ENCODE data around the gene KIAA1328.

KIAA1328 gene

DNA sequence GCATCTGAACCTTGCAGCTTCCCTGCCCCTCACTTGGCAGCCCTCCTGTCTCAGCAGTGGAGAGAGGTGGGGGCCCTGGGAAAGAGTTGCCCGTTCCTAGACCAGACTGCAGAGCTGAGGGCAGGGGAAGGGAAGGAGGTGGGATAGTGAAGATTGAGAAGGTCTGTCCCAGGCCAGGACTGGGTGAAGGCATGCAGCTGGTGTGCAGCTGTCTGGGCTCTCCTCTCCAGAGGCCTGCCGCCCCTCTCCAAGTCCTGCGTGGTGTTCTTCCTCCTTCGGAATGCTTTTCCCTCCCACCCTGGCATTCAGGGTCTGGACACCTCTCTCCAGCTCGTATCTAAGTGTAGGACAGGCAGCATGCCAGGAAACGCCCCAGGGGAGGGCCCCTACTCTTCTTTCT lies 413.2 kb downstream of the KIAA1328 start:
- H3K4me1 Mint-ChIP-seq (ENCODE audit: low read depth), result no peaks in the 10 kb centered on the region
- no peak overlapping the region for H3K4me3 Mint-ChIP-seq
- no peaks in the 10 kb centered on the region for H3K36me3 Mint-ChIP-seq (ENCODE audit: low read depth)
- H3K27me3 Mint-ChIP-seq, result peaks cover 30% of the 10 kb centered on the region
- H3K9me3 Mint-ChIP-seq, result no peaks in the 10 kb centered on the region
- H3K27ac Mint-ChIP-seq, result no peak overlapping the region

DNA sequence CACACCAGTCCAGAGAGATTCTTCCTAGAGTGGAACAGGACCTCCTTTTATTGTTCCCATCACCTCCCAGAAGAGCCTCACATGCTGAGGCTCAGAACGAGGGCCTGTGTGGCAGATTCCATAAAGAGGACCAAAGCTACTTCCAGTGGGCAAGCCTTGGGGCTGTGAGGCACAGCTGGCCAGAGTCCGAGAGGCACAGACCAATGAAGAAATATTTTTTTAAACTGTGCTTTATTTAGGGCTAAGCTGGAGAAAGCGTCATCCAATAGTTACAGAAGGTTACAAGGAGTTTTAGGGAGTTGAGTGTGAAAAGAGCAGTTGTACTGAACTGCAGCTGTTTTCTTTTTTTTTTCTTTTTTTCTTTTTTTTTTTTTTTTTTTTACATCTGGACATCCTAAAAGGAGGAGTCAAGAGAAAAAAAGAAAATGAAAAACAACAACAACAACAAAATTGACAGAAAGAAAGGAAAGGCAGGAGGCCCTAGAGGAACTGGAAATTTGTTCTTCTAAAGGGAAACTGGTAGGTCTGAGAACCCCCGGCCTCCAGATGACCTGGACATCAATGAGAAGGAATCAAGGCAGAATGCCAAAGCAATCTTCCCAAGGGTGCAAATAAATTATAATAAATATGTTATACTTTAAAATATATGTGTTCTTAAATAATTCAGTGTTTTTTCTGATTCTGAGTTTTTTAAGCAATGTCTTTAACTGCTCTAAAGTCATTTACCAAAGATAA lies 414.1 kb downstream of the KIAA1328 start:
- H3K36me3 Mint-ChIP-seq (ENCODE audit: low read depth), result no peaks in the 10 kb centered on the region
- H3K27ac Mint-ChIP-seq, result no peak overlapping the region
- H3K9me3 Mint-ChIP-seq, result no peaks in the 10 kb centered on the region
- H3K4me3 Mint-ChIP-seq, result no peak overlapping the region
- peaks cover 30% of the 10 kb centered on the region for H3K27me3 Mint-ChIP-seq
- H3K4me1 Mint-ChIP-seq (ENCODE audit: low read depth), result no peaks in the 10 kb centered on the region

GRCh38 chr18:37243741-37244140 lies 414.8 kb downstream of the KIAA1328 start:
- H3K27me3 Mint-ChIP-seq, result peaks cover 30% of the 10 kb centered on the region
- no peak overlapping the region for H3K27ac Mint-ChIP-seq
- no peaks in the 10 kb centered on the region for H3K4me1 Mint-ChIP-seq (ENCODE audit: low read depth)
- no peak overlapping the region for H3K4me3 Mint-ChIP-seq
- no peaks in the 10 kb centered on the region for H3K9me3 Mint-ChIP-seq
- H3K36me3 Mint-ChIP-seq (ENCODE audit: low read depth), result no peaks in the 10 kb centered on the region

DNA sequence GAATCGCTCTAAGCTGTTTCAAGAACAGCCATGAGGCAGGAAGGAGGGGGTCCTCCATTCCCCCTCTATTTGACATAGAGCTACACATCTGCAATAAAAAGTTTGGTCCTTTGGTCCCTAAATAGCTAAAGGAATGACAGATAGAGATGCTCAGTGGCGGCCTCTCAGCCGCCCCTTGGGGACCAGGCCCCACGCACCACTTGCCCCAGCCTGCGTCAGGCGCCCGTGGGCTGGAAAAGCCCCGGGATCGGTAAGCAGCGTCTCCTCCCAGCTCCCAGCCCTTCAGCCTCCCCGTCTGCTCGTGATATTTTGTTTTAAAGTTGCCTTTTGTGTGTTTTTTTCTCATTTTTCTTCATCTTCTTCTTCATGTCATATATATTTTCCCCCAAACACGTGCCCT lies 415.7 kb downstream of the KIAA1328 start:
- H3K36me3 Mint-ChIP-seq (ENCODE audit: low read depth), result no peaks in the 10 kb centered on the region
- H3K4me1 Mint-ChIP-seq (ENCODE audit: low read depth), result no peaks in the 10 kb centered on the region
- no peaks in the 10 kb centered on the region for H3K9me3 Mint-ChIP-seq
- no peak overlapping the region for H3K4me3 Mint-ChIP-seq
- peaks cover 35% of the 10 kb centered on the region for H3K27me3 Mint-ChIP-seq
- no peak overlapping the region for H3K27ac Mint-ChIP-seq

- Mint-ChIP-seq H3K27ac (no peak overlapping the region), H3K4me1 (ENCODE audit: low read depth) (no peaks in the 10 kb centered on the region), H3K4me3 (no peak overlapping the region), H3K27me3 (peaks cover 41% of the 10 kb centered on the region), H3K9me3 (no peaks in the 10 kb centered on the region), H3K36me3 (ENCODE audit: low read depth) (no peaks in the 10 kb centered on the region)
Observed at GRCh38 chr18:37246779-37247340, 417.9 kb downstream of the KIAA1328 start.

DNA sequence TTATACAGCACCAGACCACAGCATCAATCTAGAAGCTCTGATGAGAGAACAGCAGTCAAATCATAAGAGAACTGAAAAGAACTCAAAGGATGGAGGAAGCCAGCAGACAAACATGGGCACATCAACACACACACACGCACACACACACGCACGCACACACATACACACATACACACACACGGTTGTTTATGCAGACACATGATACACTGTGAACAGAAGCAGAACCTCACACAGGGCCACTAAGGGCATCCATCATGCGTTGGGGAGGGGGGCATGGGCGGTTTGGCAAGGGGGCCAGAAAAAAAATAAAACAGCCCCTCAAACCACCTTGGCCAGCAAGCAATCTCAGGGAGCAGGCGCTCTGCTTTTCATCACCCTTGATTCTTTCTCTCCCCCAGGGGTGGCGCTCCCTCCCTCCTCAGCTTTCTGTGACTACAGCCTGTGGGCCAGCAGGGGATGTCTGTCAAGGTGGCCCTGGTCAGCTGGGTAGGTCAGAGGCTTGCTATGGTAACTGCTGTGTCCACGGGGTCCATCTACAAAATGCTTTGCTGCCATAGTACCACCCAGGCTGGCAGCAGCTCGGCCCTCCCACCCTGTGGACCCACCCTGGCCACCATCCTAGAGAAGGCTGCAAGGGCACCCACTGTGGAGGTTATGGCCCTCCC lies 418.7 kb downstream of the KIAA1328 start:
- H3K36me3 Mint-ChIP-seq (ENCODE audit: low read depth), result no peaks in the 10 kb centered on the region
- no peak overlapping the region for H3K27ac Mint-ChIP-seq
- H3K4me3 Mint-ChIP-seq, result no peak overlapping the region
- no peaks in the 10 kb centered on the region for H3K4me1 Mint-ChIP-seq (ENCODE audit: low read depth)
- H3K9me3 Mint-ChIP-seq, result no peaks in the 10 kb centered on the region
- peaks cover 46% of the 10 kb centered on the region for H3K27me3 Mint-ChIP-seq

DNA sequence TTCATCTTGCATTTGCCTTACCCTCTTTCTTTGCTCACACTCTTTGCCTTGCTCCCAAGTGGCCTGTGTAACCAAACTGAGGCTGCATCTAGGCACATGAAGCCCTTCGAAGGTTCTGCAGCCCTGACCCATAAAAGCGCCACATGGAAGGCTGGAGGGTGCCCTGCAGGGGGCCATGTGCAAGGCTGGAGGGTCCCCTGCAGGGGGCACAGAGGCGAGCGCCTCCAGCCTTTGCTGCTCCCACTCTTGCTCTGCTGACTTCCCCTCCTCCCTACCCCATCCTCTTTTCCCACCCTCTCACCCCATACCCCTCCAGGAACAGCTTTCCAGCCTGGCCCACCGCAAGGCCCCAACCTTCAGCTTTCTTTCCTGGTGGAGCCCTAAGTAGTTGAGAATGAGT lies 419.4 kb downstream of the KIAA1328 start:
- H3K4me1 Mint-ChIP-seq (ENCODE audit: low read depth), result no peaks in the 10 kb centered on the region
- peaks cover 47% of the 10 kb centered on the region for H3K27me3 Mint-ChIP-seq
- H3K36me3 Mint-ChIP-seq (ENCODE audit: low read depth), result no peaks in the 10 kb centered on the region
- no peaks in the 10 kb centered on the region for H3K9me3 Mint-ChIP-seq
- H3K4me3 Mint-ChIP-seq, result no peak overlapping the region
- no peak overlapping the region for H3K27ac Mint-ChIP-seq

- no peaks in the 10 kb centered on the region for H3K4me1 Mint-ChIP-seq (ENCODE audit: low read depth)
- H3K27me3 Mint-ChIP-seq, result peaks cover 39% of the 10 kb centered on the region
- H3K27ac Mint-ChIP-seq, result no peak overlapping the region
- no peaks in the 10 kb centered on the region for H3K36me3 Mint-ChIP-seq (ENCODE audit: low read depth)
- no peak overlapping the region for H3K4me3 Mint-ChIP-seq
- no peaks in the 10 kb centered on the region for H3K9me3 Mint-ChIP-seq
Observed at GRCh38 chr18:37249171-37249886, 420.4 kb downstream of the KIAA1328 start.

DNA sequence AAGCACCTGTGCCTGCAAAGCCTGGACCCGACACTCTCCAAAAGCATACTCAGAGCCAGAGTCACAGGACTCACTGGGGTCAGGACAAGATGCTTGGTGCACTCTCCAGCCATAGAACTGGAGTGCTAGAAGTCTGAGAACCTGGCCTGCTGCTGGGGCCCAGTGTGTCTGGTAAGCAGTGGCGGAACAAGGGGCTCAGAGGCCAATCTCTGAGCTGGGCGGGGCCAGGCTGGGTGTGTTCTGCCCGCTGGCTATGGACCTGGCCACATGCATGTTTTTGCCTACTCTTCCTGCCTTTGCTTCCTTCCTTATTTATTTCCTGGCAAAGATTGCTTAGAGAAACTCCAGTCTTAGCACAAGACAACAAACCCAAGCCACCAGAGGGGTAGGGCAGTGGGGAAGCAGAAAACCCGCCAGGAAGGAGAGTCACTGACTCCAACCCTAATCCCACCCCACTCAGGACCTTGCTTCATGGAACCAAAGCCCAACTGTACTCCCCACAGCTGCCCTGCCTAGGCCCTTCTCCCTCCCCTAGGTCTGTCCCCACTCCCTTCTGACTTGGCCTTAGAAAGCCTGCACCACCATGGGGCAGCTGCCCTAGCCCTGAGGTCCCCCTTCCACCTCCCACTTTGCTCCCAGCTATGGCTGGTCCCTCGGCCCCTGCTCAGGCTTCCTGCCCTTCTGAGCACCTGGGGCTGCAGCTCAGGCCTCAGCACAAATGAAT lies 421.1 kb downstream of the KIAA1328 start:
- H3K27ac Mint-ChIP-seq, result no peak overlapping the region
- no peaks in the 10 kb centered on the region for H3K9me3 Mint-ChIP-seq
- H3K4me1 Mint-ChIP-seq (ENCODE audit: low read depth), result peaks cover 5% of the 10 kb centered on the region
- peaks cover 40% of the 10 kb centered on the region for H3K27me3 Mint-ChIP-seq
- no peaks in the 10 kb centered on the region for H3K36me3 Mint-ChIP-seq (ENCODE audit: low read depth)
- H3K4me3 Mint-ChIP-seq, result no peak overlapping the region

DNA sequence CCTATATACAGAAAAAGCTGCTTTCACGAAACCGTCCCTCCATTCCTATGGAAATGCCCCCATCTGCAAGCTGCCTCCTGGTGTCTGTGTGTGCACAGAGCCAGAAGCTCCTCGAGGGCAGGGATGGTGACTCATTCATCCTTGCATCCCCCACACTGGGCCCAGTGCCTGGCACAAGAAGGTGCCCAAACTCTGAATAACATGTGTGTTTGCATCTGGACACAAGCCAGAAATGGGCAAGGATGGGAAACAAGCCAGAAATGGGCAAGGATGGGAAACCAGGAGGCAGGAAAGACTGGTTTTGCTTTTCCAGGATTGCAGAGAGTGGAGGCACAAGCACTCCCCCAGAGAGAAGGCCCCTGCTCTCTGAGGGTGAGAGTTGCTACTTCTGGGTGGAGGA lies 422.8 kb downstream of the KIAA1328 start:
- no peak overlapping the region for H3K4me3 Mint-ChIP-seq
- H3K9me3 Mint-ChIP-seq, result no peaks in the 10 kb centered on the region
- H3K27ac Mint-ChIP-seq, result no peak overlapping the region
- peaks cover 5% of the 10 kb centered on the region for H3K4me1 Mint-ChIP-seq (ENCODE audit: low read depth)
- peaks cover 43% of the 10 kb centered on the region for H3K27me3 Mint-ChIP-seq
- no peaks in the 10 kb centered on the region for H3K36me3 Mint-ChIP-seq (ENCODE audit: low read depth)

DNA sequence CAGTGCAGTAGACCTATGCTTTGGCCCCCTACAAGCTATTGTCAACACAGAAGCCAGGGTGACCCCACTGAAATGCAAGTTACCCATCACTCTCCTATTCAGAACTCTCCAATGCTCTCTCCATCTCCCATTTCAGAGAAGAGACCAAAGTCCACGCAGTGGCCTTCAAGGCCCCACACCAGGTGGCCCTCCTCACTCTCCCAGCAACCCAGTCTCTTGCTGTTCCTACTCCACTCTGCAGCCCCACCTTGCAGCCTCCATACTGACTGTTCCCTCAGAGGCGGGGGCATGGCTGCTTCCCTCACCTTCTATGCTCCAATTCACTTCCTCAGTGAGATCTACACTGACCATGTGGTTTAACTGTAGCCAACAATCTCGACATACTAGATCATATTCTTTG lies 423.4 kb downstream of the KIAA1328 start:
- Mint-ChIP-seq H3K9me3 (no peaks in the 10 kb centered on the region), H3K4me3 (no peak overlapping the region), H3K36me3 (ENCODE audit: low read depth) (no peaks in the 10 kb centered on the region), H3K27ac (no peak overlapping the region), H3K4me1 (ENCODE audit: low read depth) (peaks cover 5% of the 10 kb centered on the region), H3K27me3 (peaks cover 47% of the 10 kb centered on the region)

DNA sequence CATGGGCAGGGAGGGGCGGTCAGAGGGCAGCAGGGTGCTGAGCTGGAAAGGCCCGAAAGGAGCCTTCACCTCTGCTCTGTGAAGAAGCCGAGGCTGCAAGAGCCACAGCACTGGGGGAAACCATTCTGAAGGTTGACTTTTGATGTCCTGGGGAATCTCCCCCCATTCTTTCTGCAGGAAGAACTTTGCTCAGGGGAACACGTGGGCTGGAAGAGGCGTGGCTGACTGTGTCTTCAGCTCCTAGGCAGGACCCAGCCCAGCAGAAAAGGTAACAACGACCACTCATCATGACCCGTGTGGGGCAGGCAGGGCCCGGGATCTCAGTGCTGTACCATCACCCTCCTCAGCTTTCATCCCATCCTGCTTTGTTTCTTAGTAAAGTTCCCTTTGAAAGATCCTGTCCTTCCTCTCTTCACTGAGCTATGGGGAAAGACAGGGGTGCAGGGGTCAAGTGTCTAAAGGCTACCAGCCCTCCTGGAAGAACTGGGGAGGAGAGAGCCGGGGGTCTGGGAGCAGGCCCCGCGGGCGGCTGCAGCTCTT lies 424.0 kb downstream of the KIAA1328 start:
- Mint-ChIP-seq H3K4me3 (no peak overlapping the region), H3K27ac (no peak overlapping the region), H3K27me3 (peaks cover 51% of the 10 kb centered on the region)

GRCh38 chr18:37253394-37254235 lies 424.7 kb downstream of the KIAA1328 start:
- H3K9me3 Mint-ChIP-seq, result no peaks in the 10 kb centered on the region
- no peak overlapping the region for H3K27ac Mint-ChIP-seq
- H3K36me3 Mint-ChIP-seq (ENCODE audit: low read depth), result no peaks in the 10 kb centered on the region
- H3K27me3 Mint-ChIP-seq, result peaks cover 51% of the 10 kb centered on the region
- H3K4me1 Mint-ChIP-seq (ENCODE audit: low read depth), result peaks cover 5% of the 10 kb centered on the region
- no peak overlapping the region for H3K4me3 Mint-ChIP-seq

More for the DNA sequence above, 424.0 kb downstream of the KIAA1328 start:
- Mint-ChIP-seq H3K9me3 (no peaks in the 10 kb centered on the region), H3K4me1 (ENCODE audit: low read depth) (peaks cover 5% of the 10 kb centered on the region), H3K36me3 (ENCODE audit: low read depth) (no peaks in the 10 kb centered on the region)

Measured in stimulated activated naive CD8-positive, alpha-beta T cell treated with anti-CD3 and anti-CD28 coated beads, Interleukin-15, Interleukin-2, amounts not matched to agents 100 ng/mL and 50 ng/mL, for 24 hours (primary cell).